ENCODE results near the gene DHX15. TPM values are rescaled to one million over a fixed set of nuclear protein-coding genes. Genes with fewer than 3 reads are reported as not detected.

The DHX15 gene
- total RNA-seq, 4 donors from 2014 or later: 113 to 334 (median 139) TPM

GRCh38 chr4:24605216-24605615 is 20.9 kb upstream of the DHX15 start:
- no peaks in the 10 kb centered on the region for H3K36me3 ChIP-seq
- no peak for DNase-seq
- no peaks in the 10 kb centered on the region for H3K4me1 ChIP-seq
- H3K9me3 ChIP-seq: no peaks in the 10 kb centered on the region
- no peak overlapping the region for H3K27ac ChIP-seq
- H3K27me3 ChIP-seq: no peaks in the 10 kb centered on the region
- no peak for TF ChIP-seq CTCF (IDR thresholded peaks at IDR 0.05)
- no peak for TF ChIP-seq POLR2A (IDR thresholded peaks at IDR 0.05)
- intact Hi-C loops (cut with DNase I; ENCODE audit: low total_unique reads): no loop called here
- H3K4me3 ChIP-seq: no peak overlapping the region

DNA sequence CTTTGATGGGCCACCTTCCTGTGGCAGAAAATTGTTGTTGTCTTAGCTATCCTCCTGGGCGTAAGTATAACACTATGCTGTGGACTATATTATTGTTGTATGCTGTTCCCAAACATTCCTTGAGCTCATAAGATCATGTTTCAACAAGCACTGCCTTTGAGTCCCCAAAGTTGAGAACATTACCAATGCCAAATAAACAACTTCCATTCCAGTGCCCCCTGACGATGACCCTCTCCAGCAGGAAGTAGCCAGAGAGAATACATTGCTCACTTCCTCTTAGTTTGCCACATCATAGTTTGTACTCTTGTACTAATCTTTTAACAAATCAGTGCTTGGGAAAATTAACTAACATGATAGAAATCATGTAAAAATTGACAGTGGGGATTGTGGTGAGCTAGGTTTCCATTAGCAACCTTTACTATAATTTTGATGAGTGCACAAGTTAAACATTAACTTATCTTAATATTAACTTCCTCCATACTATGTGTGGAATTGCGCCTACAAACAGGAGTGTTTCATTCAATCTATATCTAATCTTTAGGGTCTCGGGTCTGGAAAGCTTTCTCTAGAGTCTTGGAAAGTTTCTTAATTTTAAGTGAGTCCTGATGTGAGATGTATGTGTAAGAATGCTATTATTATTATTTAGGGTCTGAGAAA is 20.3 kb upstream of the DHX15 start:
- no peak overlapping the region for H3K27ac ChIP-seq
- no peak for DNase-seq
- no peaks in the 10 kb centered on the region for H3K36me3 ChIP-seq
- TF ChIP-seq CTCF (IDR thresholded peaks at IDR 0.05) (no peak), POLR2A (IDR thresholded peaks at IDR 0.05) (no peak)
- no peaks in the 10 kb centered on the region for H3K9me3 ChIP-seq
- no peak overlapping the region for H3K4me3 ChIP-seq
- intact Hi-C loops (cut with DNase I; ENCODE audit: low total_unique reads): no loop called here
- no peaks in the 10 kb centered on the region for H3K27me3 ChIP-seq
- no peaks in the 10 kb centered on the region for H3K4me1 ChIP-seq

GRCh38 chr4:24603343-24603742 is 19.0 kb upstream of the DHX15 start:
- H3K36me3 ChIP-seq: no peaks in the 10 kb centered on the region
- no peak overlapping the region for H3K27ac ChIP-seq
- no peak for TF ChIP-seq POLR2A (IDR thresholded peaks at IDR 0.05)
- TF ChIP-seq CTCF (IDR thresholded peaks at IDR 0.05): no peak
- no peak overlapping the region for H3K4me3 ChIP-seq
- H3K9me3 ChIP-seq: no peaks in the 10 kb centered on the region
- H3K4me1 ChIP-seq: no peaks in the 10 kb centered on the region
- H3K27me3 ChIP-seq: no peaks in the 10 kb centered on the region
- no peak for DNase-seq
- intact Hi-C loops (cut with DNase I; ENCODE audit: low total_unique reads): no loop called here

DNA sequence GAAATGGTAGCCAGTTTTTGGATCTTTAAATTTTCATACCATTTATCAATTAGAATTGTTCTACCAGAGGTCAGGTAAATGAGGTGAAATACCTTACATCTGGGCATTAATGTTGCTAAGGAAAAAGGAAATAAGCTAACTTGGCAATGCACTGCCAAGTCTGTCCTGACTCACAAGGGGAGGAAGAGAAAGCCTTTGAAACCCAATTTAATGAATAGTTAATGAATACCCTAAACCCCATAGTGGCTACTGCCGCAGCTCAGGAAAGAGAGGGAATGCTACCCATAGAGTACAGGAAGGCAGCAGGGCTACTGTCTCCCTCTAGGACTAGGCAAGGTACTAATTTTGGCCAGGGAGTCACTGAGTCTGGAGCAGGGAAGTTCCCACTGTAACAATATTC is 16.8 kb upstream of the DHX15 start:
- intact Hi-C loops (cut with DNase I; ENCODE audit: low total_unique reads): no loop called here
- H3K36me3 ChIP-seq: no peaks in the 10 kb centered on the region
- no peaks in the 10 kb centered on the region for H3K9me3 ChIP-seq
- no peak for DNase-seq
- no peak overlapping the region for H3K27ac ChIP-seq
- no peaks in the 10 kb centered on the region for H3K27me3 ChIP-seq
- H3K4me1 ChIP-seq: no peaks in the 10 kb centered on the region
- no peak overlapping the region for H3K4me3 ChIP-seq
- TF ChIP-seq POLR2A (IDR thresholded peaks at IDR 0.05): no peak
- no peak for TF ChIP-seq CTCF (IDR thresholded peaks at IDR 0.05)

DNA sequence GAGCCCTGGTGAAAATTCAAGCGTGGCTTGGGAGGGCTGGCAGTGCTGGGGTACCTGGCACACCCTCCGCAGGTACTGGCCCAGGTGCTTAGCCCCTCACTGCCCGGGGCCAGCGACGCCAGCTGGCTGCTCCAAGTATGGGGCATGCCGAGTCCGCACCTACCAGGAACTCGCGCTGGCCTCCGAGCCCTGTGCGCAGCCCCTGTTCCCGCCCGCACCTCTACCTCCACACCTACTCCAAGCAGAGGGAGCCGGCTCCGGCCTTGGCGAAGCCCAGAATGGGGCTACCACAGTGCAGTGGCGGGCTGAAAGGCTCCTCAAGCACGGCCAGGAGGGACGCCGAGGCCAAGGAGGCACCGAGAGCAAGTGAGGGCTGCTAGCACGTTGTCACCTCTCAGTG is 14.9 kb upstream of the DHX15 start:
- Histone ChIP-seq H3K27ac (no peak overlapping the region), H3K9me3 (no peaks in the 10 kb centered on the region), H3K4me1 (no peaks in the 10 kb centered on the region), H3K27me3 (no peaks in the 10 kb centered on the region), H3K4me3 (no peak overlapping the region), H3K36me3 (no peaks in the 10 kb centered on the region)
- intact Hi-C loops (cut with DNase I; ENCODE audit: low total_unique reads): no loop called here
- TF ChIP-seq POLR2A (IDR thresholded peaks at IDR 0.05) (no peak), CTCF (IDR thresholded peaks at IDR 0.05) (no peak)
- DNase-seq: no peak

All from uterus (tissue), 4 donors.